HEK293T (cell line): Measurements from ENCODE around the gene NAALADL2.

Source experiments
- ARNT ChIP-seq: fragments of 450-650 bp; IDR thresholded peaks from 2 replicates; pipeline ENCODE4 v1.6.1; 2017; ENCODE audit warnings: mild to moderate bottlenecking
- BHLHE40 ChIP-seq: fragments of 450-650 bp; IDR thresholded peaks from 2 replicates; pipeline ENCODE4 v1.6.1; 2016; ENCODE audit warnings: mild to moderate bottlenecking, moderate library complexity, borderline replicate concordance
- NFRKB ChIP-seq: fragments of 450-650 bp; IDR thresholded peaks from 2 replicates; pipeline ENCODE4 v1.6.1; 2016; ENCODE audit warnings: mild to moderate bottlenecking, moderate library complexity
- SP1 ChIP-seq: fragments of 450-650 bp; IDR thresholded peaks from 2 replicates; pipeline ENCODE4 v1.6.1; 2017
- SUZ12 ChIP-seq: fragments of 450-650 bp; IDR thresholded peaks from 2 replicates; pipeline ENCODE4 v1.6.1; 2016; ENCODE audit warnings: mild to moderate bottlenecking
- TARDBP ChIP-seq: fragments of 450-650 bp; IDR thresholded peaks from 2 replicates; pipeline ENCODE4 v1.6.1; 2016
- ZNF384 ChIP-seq: fragments of 450-650 bp; IDR thresholded peaks from 2 replicates; pipeline ENCODE4 v1.6.1; 2016

DNA sequence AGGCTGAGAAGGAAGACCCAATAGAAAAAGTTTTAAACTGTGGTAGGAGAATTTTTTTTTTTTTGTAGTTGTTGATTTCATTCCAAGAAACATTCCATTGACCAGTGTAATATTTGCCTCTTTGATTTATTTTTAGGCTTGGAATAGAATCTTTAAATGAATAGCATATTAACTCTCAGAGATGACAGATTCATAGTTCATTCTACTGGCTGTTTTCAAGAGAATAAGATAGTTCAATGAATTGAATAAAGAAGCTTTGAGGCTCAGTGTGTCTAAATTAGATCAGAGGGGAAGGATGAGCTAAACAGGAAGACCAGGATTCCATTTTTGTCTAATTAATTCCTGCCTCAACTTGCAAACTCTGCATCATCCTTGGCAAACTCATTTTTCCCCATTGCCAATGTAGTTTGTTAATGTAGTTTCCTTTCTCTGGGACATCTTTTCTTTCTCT is 98.4 kb downstream of the NAALADL2 start:
- TF ChIP-seq BHLHE40 (no peak), TARDBP (no peak), ZNF384 (no peak), SUZ12 (no peak), SP1 (no peak), NFRKB (no peak), ARNT (no peak)
